NCI-H2081 treated with DMSO at 0.1 percent for 48 hours (cell line): ENCODE measurements around the gene CEBPE.

Experiments
- DNase-seq: peaks from one replicate; lab custom pipeline; 2025; lab: John Stamatoyannopoulos, UW

Gene CEBPE

GRCh38 chr14:23143911-23144310 is 24.9 kb upstream of the CEBPE start:
- no peak for DNase-seq

DNA sequence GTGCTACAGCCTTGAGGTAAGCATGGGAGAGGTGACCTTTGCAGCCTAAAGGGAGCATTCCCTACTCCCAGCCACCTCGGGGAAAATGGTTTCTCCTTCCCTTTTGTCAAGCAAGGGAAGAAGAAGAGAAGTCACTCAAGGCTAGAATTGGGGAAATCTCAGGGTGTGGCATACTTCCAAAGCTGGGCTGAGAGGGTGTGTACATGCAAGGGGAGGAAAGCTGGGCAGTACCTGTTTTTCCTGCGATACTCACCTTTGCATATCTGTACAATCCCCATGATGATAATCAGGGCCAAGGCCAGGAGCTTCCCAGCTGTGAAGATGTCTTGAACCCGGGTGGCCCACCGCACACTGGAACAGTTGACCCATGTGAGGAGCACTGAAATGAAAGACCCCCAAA is 23.8 kb upstream of the CEBPE start:
- DNase-seq: no peak

- no peak for DNase-seq
Observed at GRCh38 chr14:23141706-23142444, 22.8 kb upstream of the CEBPE start.

DNA sequence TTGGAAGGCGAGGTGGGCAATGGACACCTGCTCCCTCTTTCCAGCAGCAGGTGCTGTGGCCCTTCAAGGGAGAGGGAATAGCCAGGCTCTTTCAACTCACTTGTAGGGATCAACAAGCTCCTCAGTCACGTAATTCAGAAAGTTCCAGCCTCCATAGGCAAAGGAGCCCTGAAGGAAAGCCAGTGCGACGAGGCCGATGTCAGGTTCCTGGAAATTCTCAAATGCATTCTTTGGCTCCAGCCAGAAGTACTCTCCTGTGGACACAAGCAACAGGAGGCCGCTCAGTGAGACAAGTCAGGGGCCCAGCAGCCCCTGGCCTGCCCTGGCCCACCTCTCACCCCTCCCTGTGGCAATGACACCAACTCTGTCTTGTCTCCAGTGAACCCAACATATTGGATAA is 21.3 kb upstream of the CEBPE start:
- no peak for DNase-seq

DNA sequence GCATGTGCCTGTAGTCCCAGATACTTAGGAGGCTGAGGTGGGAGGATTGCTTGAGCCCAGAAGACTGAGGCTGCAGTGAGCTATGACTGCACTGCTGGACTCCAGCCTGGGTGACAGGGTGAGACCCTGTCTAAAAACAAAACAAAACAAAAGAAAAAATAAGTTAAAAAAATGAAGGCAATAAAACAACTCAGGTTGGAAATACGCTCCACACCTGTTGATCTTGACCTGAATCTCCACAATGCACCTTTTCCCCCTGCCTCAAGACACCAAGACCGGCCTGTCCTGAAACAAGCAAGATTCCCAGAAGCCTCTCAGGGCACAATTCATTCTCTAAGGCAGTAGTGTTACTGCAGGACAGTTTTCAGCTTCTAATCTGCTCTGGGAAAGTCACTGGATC is 20.8 kb upstream of the CEBPE start:
- no peak for DNase-seq

- DNase-seq: no peak
Observed at GRCh38 chr14:23137813-23138535, 18.9 kb upstream of the CEBPE start.

DNA sequence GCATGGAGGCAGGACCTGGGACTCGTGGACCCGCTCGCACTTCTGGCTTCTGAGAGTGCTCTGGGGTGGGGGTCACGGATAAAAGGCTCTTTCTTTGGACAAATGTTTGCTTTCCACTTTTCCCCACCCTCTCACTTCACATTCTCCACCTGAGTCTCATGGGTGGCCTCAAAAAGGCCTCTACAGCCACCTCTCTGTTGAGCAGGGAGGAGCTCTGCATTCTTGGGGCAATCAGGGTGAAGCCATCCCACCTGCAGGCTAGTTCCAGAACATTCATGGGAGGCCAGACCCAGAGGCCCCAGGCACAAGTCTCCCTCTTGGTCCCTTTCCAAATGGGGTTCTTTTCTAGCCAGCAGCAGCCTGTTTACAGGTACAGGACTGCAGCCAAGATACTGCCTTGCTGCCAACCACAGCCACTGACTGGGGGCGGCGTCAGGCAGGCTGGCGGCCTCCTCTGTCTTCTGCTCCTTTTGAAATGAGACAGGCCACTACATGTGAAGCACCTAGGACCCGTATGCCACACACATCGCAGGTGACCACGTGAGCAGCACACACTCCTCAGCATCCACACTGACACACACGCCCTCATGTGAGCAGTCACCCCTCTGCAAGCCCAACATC is 18.2 kb upstream of the CEBPE start:
- no peak for DNase-seq

DNA sequence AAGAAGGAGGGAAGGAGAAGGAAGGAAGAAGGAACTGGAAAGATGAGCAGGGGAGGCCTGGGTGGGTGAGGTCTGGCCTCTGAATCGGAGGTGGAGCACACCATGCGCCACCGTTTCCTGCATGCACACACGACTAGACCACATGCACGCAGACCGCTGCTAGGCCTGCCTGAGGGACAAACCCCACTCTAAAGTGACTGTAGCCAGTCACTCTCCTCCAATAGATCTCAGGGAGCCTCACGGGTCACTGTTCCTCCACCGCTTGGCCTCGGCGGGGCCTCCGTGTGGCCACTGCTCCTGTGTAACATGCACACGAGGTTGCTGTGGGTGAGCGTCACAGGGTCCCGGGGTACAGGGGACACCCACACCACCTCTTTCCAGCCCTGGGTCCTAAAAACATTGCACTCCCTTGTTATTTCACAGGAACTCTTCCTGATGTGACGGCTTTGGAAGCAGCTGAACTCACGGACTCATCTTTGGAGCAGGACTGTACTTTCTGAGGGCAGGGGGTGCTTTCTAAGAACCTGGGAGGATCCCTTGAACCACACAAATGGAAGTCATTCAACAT is 17.6 kb upstream of the CEBPE start:
- no peak for DNase-seq

GRCh38 chr14:23132970-23133369 is 13.9 kb upstream of the CEBPE start:
- DNase-seq: no peak

DNA sequence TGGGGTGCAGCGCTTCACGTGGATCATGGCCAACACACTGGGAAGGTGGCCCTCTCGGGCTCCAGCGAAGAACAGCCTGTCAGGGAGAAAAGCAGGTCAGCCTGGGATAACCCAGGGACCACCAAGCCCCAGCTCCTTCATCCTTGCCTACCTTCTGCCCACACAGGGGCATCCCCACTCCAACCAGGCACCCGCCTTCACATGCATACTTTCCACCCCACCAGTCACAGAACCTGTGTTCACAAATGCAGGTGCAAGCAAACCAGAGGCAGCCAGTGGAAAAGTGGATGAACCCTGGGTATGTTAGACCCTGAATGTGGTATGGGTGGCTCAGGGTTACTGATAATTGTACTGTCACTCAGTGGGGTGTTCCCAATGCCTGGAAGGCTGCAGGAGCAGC is 12.4 kb upstream of the CEBPE start:
- no peak for DNase-seq

DNA sequence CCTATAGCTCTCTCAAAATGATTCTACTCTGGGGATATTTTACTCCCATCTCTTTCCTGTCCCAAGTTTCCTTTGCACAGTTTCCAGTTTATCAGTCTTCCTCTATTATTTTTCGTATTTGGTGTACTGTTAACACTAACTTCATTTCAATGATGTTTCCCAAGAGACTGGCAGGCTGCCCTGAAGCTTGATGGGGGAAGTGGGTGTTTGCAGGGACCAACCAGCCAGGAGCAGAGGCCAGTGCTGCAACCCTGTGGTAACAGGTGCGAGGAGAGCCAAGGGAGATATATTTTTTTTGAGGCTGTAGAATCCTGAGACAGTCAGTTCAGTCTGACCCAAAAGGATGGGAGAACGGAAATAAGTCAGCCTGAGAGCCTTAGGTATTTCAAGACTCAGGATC is 11.8 kb upstream of the CEBPE start:
- DNase-seq: no peak

DNA sequence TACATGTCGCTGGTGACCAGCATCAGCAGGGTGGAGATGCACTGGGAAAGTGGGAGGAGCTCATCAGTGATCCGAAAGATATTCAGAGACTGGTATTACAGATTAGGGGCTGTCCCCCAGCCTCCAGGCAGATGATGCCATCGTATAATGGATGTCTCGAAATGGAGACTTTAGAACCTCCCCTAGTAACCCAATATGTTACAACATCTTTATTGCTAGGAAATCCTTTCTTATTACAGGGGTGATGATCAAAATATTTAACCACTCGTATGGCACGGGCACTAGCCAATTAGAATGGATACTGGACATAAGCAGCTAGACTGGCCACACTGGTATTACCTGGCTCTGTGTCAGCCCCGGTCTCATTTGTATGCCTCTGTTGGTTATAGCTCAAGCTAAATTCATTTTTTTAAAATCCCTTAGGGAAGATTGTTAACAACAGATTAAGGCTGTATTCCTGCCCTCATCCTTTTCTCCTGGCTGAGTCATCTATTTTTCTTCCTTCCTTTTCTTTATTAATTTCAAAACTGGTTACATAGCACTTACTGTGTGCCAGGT is 10.8 kb upstream of the CEBPE start:
- DNase-seq: no peak

DNA sequence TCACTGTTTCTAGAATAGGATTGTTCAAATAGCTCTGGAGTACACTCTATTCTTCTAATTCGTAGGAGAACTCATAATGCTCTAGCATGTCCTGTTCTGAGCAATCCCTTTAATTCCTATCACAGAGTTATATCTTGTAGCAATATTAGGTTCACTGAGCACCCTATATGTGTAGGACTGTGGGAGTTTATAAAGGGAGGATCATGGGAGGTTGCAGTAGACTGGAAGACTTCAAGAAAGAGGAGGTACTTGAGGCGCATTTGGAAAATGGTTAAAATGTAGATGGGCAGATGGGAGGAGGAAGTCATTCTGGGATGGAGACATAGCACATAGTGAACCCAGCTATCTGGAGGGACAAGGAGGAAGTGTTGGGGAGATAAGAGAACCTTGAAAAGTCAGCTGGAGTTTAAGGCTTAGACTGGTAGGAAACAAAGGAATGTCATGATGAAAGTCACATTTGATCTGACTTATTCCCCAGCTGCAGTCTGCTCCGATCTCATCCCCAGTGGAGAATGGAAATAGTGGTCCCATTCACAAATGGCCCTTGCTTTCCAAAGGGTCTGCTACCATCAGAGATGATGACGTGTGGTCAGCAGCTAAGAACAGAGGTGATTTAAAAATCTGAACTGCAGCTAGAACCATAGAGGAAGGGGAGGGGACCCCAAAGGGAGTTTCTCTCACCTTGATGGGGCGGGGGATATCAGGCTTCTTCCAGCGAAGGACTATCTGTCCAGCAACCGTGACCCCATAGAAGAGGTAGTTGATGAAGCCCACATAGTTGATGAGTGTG is 10.1 kb upstream of the CEBPE start:
- no peak for DNase-seq

DNA sequence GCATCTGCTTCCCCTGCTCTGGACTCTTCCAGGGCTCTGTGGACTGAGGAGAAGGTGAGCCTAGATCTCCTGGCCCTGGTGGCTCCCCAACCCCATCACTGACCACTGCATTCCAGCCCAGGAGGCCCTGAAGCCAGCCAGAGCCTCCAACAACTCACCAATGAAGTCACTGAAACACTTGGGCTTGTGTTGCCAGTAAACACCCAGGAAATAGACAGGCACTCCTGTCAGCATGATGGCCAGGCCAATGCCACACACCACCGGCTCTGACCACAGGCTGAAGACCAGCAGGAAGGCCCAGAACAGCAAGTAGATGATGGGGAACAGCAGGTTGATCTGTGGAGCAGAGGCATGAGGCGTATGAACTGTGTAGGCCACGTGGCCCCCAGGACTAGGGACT is 8.8 kb upstream of the CEBPE start:
- no peak for DNase-seq

DNA sequence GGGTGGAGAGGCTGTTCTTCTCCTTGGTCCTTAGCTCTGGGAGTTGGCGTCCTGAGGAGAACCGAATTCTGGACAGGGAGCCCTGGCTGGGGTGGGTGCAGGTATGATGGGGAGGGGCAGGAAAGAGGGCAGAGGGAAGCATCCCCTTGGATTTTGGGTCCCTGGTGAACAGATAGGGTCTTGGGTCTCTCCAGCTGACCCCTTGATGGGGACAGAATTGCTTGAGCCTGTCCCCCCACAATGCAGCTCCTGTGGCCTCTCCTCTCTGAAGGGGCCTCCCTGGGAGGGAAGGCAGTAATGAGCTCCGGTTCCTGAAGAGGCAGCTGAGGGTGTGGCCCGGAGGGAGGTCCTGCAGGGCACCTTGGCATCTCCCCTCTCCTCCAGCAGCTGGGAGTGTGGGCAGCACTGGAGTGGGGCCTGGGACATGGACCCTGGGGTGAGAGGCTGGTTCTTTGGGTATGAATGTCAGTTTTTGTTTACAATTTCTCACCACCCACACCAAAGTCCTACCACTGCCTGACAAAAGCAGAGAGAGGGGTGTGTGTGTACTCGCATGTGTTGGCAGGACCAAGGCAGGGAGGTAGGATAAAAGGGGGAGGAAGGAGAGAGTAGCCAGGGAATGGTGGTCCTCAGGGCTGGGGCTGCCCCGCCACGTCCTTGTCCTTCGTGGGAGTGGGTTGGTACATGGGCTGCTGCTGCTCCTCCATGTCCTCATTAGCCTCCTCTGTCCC is 7.7 kb upstream of the CEBPE start:
- DNase-seq: no peak

DNA sequence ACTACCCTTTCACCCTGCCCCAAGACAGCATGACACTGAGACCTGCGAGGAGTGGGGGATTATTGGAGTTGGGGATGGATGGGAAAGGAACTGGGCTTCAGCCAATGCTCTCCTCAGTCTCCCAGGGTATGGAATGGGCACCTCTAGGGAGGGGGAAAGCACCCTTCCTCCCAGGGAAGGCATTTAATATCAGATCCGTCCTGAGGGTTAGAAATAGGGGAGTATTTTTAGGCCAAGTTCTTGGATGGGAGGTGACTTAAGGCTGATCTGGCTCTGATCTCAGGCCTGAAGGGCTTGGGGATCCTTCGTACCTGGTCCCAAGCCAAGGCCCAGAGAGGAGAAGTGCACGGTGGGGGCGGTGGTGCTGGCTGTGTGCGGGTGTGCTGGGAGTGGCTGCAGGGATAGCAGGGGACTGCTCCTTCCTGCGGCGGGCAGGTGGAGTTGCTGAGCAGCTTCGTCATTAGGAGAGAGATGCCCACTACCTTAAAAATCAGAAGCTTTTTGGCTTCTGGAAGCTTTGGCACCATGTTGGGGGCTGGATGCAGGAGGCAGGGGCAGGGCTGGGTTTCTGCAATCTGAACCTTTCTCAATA is 7.0 kb upstream of the CEBPE start:
- DNase-seq: no peak

DNA sequence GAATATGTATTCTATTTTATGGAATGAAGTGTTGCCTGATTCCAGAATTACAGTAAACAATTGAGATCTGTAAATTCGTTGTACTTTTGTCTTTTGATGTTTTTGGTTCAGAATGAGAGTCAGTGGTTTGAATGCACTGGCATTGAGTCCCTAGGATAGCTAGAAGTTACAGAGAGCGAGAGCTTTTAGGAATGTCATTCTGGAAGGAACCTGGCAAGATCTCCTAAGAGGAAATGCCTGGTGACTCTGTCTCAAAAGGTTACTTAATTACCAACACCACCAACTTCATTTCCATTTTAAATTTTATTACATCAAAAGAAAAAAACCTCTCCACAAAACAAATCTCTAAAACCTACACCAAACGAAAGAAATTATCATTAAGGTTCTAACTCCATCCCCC is 6.0 kb upstream of the CEBPE start:
- DNase-seq: no peak

- no peak for DNase-seq
Observed at GRCh38 chr14:23124337-23124954, 5.4 kb upstream of the CEBPE start.

DNA sequence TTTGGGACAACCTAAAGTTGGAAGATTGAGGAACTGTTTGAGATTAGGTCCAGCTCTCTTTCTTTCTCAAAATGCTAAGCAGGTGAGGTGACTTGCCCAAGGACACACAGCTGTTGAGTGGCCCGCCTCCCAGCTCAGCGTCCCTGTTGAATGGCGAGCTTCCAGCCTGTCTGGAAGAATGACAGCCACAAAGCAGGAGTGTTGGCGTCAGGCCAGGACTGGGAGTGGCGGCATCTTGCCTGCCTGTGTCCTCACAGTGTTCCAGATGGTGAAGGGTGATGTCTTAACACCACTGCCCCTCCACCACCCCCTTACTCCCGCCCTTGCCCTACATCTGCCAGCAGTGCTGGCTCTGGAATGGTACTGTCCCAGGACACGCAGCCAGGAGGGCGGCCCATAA is 4.4 kb upstream of the CEBPE start:
- DNase-seq: no peak

DNA sequence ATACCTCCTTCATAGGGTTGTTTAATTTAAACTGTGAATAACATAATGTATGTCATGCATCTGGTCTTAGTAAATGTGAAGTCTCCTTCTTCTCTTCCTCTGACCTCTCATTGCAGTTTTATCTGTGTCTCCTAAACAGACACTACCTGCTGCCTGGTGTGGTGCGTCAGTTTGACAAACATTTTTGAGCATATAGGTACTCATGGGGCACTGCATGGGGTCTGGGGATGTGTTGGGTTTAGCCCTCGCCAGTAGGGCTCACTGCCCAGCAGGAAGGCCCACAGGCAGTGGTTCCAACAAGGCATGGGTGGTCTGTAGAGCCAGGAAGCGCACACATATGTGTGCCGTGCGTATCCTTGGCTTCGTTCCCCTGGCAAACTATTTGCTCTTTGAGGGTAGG is 3.0 kb upstream of the CEBPE start:
- DNase-seq: no peak
